Erythroblast (primary cell): ENCODE results near the gene MT1H.

Experiments
- GATA1 ChIP-seq: IDR thresholded peaks from 2 replicates; pipeline ENCODE4 v1.6.1; 2011; ENCODE audit warnings: low read depth, mild to moderate bottlenecking, control low read depth, low read length, moderate library complexity
- POLR2A ChIP-seq: IDR thresholded peaks from 2 replicates; pipeline ENCODE4 v1.6.1; 2011; ENCODE audit warnings: mild to moderate bottlenecking, low read length

GRCh38 chr16:56636616-56637413 is 32.8 kb upstream of the MT1H start:
- TF ChIP-seq POLR2A (no peak), GATA1 (no peak)
